ENCODE measurements around the gene SYT11. TPM values are rescaled to one million over a fixed set of nuclear protein-coding genes. Genes with fewer than 3 reads are reported as not detected.

SYT11 gene
- total and polyA plus RNA-seq, 2 donors: 21.1 to 36.4 TPM

DNA sequence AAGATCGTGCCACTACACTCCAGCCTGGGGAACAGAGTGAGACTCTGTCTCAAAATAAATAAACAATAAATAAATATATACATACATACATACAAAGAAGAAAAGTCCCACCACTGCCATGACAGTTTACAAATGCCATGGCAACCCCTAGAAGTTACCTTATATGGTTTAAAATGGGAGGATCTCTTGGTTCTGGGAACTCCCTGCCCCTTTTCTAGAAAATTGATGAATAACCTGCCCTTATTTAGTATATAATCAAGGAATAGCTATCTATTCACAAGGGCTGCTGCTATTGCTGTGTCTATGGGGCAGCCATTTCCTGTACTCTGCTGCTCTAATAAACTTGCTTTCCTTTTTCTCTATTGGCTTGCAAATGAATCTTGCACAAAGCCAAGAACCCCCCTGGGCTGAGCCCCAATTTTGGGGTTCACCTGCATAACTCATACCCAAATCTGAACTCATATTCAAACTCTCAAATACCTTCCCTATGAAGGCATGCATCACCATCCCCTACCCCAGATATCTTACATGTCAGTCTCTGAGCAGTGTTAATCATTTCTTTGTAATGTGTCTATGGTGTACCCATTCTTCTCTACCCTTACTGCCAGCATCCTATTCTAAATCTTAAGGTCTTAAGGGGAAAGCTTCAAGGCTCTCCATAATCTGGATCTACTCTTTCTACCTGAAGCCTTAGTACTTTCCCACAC, 11.4 kb upstream of the SYT11 start:
- Histone ChIP-seq H3K4me1 (ENCODE audit: insufficient read depth) (no peaks in the 10 kb centered on the region), H3K4me3 (ENCODE audit: low read depth, low read length) (no peak overlapping the region), H3K36me3 (ENCODE audit: insufficient read depth) (no peaks in the 10 kb centered on the region), H3K27ac (ENCODE audit: low read depth) (no peak overlapping the region)
- DNase-seq (ENCODE audit: extremely low spot score): no peak
- 93% methylated on average over 1 of the region's 1 CpG for WGBS

DNA sequence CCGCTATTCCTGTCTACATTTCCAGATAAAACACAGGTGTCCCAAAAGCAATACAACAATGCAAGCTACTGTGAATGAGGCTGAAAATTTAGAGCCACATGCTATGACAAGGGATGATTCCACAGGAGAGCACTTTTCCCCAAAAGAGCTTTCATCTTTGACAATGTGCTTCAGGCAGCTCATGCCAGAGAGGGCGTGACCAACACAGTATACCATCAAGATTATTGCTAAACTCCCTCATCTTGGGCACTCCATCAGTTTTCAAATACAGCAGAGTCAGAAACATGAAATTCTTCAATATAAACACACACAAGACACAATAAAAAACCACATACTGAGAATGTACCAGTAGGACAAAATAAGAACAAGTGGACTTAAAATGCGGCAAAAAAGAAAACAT, 9.0 kb upstream of the SYT11 start:
- Histone ChIP-seq H3K27ac (ENCODE audit: low read depth) (no peak overlapping the region), H3K4me1 (ENCODE audit: insufficient read depth) (no peaks in the 10 kb centered on the region), H3K36me3 (ENCODE audit: insufficient read depth) (peaks cover 2% of the 10 kb centered on the region), H3K4me3 (ENCODE audit: low read depth, low read length) (no peak overlapping the region)
- no peak for DNase-seq (ENCODE audit: extremely low spot score)
- 90% methylated on average over 3 of the region's 3 CpGs for WGBS

DNA sequence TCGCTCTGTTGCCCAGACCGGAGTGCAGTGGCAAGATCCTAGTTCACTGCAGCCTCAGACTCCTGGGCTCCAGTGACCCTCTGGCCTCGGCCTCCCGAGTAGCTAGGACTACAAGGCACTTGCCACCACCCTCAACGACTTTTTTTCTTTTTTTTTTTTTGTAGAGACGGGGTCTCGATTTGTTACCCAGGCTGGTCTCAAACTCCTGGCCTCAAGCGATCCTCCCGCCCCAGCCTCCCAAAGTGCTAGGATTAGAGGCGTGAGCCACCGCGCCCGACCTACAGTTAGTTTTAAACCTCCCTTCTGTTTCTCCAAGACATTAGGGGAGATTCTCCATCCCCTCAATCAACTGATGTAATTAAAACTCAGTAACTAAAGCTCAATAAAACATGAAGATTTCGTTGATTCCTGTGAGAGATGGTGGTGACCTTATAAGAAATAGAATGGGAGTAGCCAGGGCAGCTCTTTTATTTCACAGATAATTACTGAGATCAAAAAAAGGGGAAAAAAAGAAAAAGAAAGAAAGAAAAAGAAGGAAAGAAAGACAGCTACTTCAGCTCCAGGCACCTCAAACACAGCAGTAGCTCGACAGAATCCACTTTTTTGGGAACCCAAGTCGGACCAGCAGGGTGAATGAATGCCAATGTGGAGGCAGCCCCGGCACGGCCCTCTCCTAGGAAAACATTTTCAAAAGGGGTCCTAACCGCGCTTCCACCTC, 3.0 kb upstream of the SYT11 start:
- no peaks in the 10 kb centered on the region for H3K4me1 ChIP-seq (ENCODE audit: insufficient read depth)
- H3K27ac ChIP-seq (ENCODE audit: low read depth): peak overlapping the region; percentile 77
- no peak for DNase-seq (ENCODE audit: extremely low spot score)
- peak overlapping the region; percentile 55 for H3K4me3 ChIP-seq (ENCODE audit: low read depth, low read length)
- H3K36me3 ChIP-seq (ENCODE audit: insufficient read depth): peaks cover 2% of the 10 kb centered on the region
- WGBS: 53% methylated on average over 20 of the region's 20 CpGs

DNA sequence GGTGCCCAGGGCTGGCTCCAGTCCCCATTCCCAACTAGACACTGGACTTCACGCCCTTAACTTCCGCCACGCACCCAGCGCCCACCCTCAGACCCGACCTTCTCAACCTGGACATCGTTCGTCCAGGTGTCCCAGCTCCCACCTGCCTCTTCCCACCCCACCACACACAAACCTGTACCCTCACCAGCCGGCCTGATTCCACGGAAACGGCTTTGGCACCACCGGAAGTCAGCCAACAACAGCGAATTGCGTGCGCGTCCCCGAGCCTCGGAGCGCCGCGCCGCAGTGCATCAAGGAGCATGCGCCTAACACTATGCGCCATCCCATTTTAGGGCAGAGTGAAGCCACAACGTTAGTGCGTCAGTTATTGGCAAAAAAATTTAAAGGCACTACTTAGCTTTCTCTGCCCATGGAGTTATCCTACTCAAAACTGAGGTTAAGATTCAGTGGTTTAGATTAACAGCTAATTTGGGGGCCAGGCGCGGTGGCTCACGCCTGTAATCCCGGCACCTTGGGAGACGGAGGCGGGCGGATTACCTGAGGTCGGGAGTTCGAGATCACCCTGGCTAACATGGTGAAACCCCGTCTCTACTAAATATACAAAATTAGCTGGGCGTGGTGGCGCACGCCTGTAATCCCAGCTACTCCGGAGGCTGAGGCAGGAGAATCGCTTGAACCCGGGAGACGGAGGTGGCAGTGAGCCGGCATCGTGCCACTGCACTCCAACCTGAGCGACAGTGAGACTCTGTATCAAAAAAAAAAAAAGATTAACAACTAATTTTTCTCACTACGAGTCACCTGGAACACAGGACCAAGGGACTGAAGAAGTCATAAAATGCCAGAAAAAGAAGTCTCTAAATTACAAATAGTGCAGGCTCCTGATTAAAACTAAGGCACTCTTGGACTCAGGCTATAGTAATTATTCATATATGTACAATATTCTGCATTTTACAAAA, 2.1 kb upstream of the SYT11 start, which contains the start of gene GON4L:
Gene GON4L (minus strand): TSS at position 240 of the 956 bp plus-strand sequence. CDS start 3,434 bp downstream, outside the sequence.
- 14% methylated on average over 46 of the region's 46 CpGs for WGBS
- peak; percentile 85 for DNase-seq (ENCODE audit: extremely low spot score)
- peak within 1 kb of the TSS; percentile 55 for H3K4me3 ChIP-seq (ENCODE audit: low read depth, low read length)
- H3K27ac ChIP-seq (ENCODE audit: low read depth): peak within 1 kb of the TSS; percentile 77
- no peaks in the 10 kb centered on the region for H3K4me1 ChIP-seq (ENCODE audit: insufficient read depth)
- H3K36me3 ChIP-seq (ENCODE audit: insufficient read depth): peaks cover 2% of the 10 kb centered on the region

DNA sequence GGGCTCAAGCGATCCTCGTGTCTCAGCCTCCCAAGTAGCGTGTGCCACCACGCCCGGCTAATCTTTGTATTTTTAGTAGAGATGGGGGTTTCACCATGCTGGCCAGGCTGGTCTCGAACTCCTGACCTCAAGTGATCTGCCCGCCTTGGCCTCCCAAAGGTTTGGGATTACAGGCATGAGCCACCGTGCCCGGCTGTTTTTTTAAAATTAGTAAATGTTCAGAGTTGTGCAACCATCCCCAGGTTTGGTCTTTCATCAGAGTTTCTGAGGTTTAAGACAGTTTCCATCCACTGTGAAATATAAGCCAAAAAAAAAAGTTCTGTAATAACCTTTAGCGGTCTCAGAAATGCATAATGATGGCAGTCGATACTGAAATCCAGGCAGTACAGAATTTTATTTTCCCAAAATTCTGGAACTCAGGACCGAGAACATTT, 550 bp upstream of the SYT11 start:
- H3K4me3 ChIP-seq (ENCODE audit: low read depth, low read length): peak overlapping the region; percentile 30
- no peak for DNase-seq (ENCODE audit: extremely low spot score)
- H3K27ac ChIP-seq (ENCODE audit: low read depth): peak overlapping the region; percentile 72
- H3K4me1 ChIP-seq (ENCODE audit: insufficient read depth): no peaks in the 10 kb centered on the region
- H3K36me3 ChIP-seq (ENCODE audit: insufficient read depth): no peaks in the 10 kb centered on the region
- WGBS: 55% methylated on average over 12 of the region's 12 CpGs

DNA sequence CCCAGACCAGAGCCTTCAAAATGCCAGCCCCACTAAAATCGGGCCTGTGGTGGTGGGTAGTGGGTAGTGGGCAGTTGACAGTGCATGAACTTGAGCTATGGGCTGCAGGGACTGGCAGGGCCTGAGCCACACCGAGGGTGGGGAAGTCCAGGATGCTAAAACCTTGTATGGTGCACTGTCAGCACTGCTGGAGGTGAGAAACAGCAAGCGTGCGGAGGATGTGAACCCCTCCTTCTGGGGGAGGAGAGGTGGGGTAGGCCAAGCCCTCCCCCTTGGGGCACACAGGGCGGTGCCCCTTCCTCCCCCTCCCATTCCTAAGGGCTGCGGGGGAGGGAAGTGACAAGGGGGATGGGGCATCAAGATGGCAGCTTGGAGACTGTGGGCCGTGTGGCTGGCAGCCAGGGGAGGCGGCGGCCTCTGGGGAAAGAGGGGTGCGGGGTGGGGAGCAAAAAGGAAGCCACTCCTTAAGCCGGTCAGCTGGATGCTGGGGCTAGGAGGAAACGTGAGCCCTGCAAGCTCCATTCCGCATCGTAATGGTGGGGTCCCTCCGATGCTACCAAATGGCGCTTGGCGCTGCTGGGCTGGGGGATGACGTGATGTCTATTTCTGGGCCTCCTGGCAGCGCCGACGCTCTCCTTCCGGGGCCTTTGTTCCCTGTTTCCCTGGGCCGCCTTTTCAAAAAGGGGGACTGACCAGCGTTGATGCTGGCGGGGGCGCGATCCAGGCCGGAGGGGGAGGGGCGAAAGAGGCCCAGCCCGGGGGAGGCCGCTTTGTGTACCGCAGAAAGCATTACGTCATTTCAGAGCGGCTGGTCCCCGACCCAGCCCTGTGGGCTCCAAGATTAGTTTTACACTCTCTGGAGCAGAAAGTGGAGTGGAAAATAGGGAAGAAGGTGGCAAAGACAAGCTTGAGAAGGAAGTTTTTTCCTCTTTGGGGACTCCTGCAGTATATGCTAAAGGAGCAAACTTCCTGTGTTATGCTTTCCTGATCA, 809 bp downstream of the SYT11 start:
- Histone ChIP-seq H3K36me3 (ENCODE audit: insufficient read depth) (no peaks in the 10 kb centered on the region), H3K27ac (ENCODE audit: low read depth) (peak overlapping the region; percentile 63), H3K4me1 (ENCODE audit: insufficient read depth) (no peaks in the 10 kb centered on the region), H3K4me3 (ENCODE audit: low read depth, low read length) (peak overlapping the region; percentile 30)
- 3% methylated on average over 35 of the region's 35 CpGs for WGBS
- peak; percentile 74 for DNase-seq (ENCODE audit: extremely low spot score)

DNA sequence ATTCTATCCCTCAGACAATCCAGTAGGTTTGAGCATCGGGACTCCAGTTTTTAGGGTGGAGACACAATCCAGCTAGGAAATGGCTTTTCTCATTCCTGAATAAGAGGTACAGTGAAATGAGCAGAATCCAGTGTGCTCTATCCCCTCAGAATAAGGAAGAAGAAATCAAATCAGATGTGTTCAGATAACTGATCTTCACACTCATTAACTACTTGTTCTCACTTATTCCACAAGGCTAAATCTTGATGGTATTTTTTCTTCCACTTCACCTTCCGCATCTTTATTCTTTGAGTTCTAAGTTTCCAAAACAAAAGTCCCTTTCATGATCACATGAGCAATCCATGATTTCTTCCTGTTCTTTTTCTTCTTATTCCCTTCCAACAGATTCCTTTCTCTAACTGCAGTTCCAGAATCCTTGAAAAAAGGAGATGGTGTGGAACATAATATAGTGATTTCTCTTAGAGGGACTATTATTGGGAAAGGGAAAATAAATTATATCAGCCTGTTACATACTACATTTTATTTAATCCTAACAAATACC, 1.7 kb downstream of the SYT11 start:
- no peak overlapping the region for H3K27ac ChIP-seq (ENCODE audit: low read depth)
- no peaks in the 10 kb centered on the region for H3K36me3 ChIP-seq (ENCODE audit: insufficient read depth)
- WGBS: 49% methylated on average over 2 of the region's 2 CpGs
- DNase-seq (ENCODE audit: extremely low spot score): no peak
- H3K4me1 ChIP-seq (ENCODE audit: insufficient read depth): no peaks in the 10 kb centered on the region
- no peak overlapping the region for H3K4me3 ChIP-seq (ENCODE audit: low read depth, low read length)

DNA sequence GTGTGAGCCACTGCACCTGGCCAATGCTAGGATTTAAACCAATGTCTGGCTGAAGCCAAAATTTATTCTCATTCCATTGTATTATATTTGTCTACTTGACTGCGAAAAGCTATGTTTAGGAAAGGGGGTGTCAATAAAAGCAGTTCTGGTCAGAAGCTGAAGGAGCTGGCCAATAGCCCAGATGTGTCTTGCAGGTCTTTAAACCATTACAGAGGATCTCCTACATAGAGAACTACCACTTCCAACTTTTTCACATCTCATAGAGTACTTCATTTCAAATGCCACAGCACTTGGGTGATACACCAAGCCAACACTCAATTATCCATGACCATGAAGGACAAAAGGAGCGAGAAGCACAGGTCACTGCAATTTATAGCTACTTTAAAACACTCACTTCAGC, 2.5 kb downstream of the SYT11 start:
- Histone ChIP-seq H3K4me1 (ENCODE audit: insufficient read depth) (no peaks in the 10 kb centered on the region), H3K4me3 (ENCODE audit: low read depth, low read length) (no peak overlapping the region), H3K36me3 (ENCODE audit: insufficient read depth) (no peaks in the 10 kb centered on the region), H3K27ac (ENCODE audit: low read depth) (no peak overlapping the region)
- no peak for DNase-seq (ENCODE audit: extremely low spot score)
- 96% methylated on average over 2 of the region's 2 CpGs for WGBS

DNA sequence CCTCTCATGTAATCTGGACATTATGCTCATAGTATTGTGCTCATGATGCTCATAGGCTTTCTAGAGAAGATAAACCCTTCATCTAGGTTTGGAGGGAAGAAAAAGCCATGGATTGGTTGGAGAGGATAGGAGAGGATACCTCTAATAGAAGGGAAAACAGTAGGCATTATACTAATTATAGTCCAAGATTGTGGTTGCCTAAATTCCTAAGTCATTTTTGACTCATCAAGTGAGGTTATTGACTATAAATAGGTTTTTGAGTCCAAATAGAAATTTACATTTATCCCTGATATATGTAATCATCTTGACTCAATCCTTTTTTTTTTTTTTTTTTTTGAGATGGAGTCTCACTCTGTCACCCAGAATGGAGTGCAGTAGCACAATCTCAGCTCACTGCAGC, 5.0 kb downstream of the SYT11 start:
- Histone ChIP-seq H3K4me3 (ENCODE audit: low read depth, low read length) (no peak overlapping the region), H3K36me3 (ENCODE audit: insufficient read depth) (no peaks in the 10 kb centered on the region), H3K27ac (ENCODE audit: low read depth) (no peak overlapping the region), H3K4me1 (ENCODE audit: insufficient read depth) (no peaks in the 10 kb centered on the region)
- no peak for DNase-seq (ENCODE audit: extremely low spot score)

DNA sequence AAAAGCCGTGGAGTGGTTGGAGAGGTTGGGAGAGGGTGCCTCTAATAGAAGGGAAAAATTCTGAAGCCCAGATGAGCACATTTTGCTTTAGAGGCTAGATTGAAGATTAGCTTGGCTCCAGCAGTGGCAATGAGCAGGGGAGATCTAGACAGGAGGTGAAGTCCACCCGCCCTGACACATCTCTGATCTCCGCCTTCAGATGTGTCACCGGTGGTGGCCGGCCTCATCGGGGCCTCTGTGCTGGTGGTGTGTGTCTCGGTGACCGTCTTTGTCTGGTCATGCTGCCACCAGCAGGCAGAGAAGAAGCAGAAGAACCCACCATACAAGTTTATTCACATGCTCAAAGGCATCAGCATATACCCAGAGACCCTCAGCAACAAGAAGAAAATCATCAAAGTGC, 8.4 kb downstream of the SYT11 start:
- H3K4me1 ChIP-seq (ENCODE audit: insufficient read depth): no peaks in the 10 kb centered on the region
- no peak for DNase-seq (ENCODE audit: extremely low spot score)
- no peaks in the 10 kb centered on the region for H3K36me3 ChIP-seq (ENCODE audit: insufficient read depth)
- no peak overlapping the region for H3K27ac ChIP-seq (ENCODE audit: low read depth)
- 95% methylated on average over 8 of the region's 8 CpGs for whole genome bisulfite sequencing
- no peak overlapping the region for H3K4me3 ChIP-seq (ENCODE audit: low read depth, low read length)

DNA sequence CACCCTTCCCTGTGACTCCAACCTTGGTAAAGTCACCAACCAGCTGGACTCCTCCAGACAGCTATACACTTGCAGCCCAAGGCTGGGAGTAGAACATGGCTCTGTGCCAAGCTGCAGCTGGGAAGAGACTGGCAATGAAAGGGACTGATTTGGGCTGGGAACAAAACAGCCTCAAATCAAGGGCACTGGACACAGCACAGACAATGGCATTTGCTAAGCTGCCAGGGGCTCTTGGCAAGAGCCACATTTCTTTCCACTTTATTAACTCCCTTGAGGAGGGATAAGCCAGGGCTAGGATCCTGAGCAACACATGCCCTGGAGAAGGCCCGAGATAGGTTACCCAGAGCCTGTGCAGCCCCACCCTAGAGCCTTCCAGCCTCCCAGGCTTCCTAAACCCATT, 12.0 kb downstream of the SYT11 start:
- WGBS: 50% methylated on average over 1 of the region's 1 CpG
- no peak overlapping the region for H3K4me3 ChIP-seq (ENCODE audit: low read depth, low read length)

DNA sequence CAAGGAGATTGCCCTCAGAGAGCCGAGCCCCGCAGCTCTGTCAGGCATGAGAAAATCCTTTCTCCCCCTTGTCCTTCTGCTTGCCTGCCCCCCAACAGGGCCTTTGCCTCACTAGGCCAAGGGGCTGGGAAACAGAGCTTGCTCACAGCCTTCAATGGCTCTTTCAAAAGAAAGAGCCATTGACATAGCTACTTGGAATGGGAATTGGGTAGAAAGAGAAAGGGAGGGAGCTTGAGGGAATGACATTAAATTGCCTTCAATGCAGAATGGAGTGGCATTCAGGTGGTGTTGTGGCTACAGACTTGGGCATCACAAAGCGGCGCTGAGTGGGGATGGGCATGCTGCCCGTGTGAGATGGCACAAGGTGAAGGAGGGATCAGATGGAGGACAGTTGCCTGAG, 13.2 kb downstream of the SYT11 start:
- H3K4me3 ChIP-seq (ENCODE audit: low read depth, low read length): no peak overlapping the region
- H3K4me1 ChIP-seq (ENCODE audit: insufficient read depth): no peaks in the 10 kb centered on the region
- no peak for DNase-seq (ENCODE audit: extremely low spot score)
- no peak overlapping the region for H3K27ac ChIP-seq (ENCODE audit: low read depth)
- WGBS: 88% methylated on average over 5 of the region's 5 CpGs
- no peaks in the 10 kb centered on the region for H3K36me3 ChIP-seq (ENCODE audit: insufficient read depth)

More for the DNA sequence above, 12.0 kb downstream of the SYT11 start:
- Histone ChIP-seq H3K4me1 (ENCODE audit: insufficient read depth) (no peaks in the 10 kb centered on the region), H3K36me3 (ENCODE audit: insufficient read depth) (no peaks in the 10 kb centered on the region), H3K27ac (ENCODE audit: low read depth) (no peak overlapping the region)
- DNase-seq (ENCODE audit: extremely low spot score): no peak

Data from urinary bladder (tissue), 4 donors.